COLO668 (cell line): ENCODE data around the gene TFDP3.

Experiments
- DNase-seq: peaks from one replicate; lab custom pipeline; 2025; ENCODE audit not compliant: unreplicated experiment; lab: John Stamatoyannopoulos, UW

Gene TFDP3, protein sequence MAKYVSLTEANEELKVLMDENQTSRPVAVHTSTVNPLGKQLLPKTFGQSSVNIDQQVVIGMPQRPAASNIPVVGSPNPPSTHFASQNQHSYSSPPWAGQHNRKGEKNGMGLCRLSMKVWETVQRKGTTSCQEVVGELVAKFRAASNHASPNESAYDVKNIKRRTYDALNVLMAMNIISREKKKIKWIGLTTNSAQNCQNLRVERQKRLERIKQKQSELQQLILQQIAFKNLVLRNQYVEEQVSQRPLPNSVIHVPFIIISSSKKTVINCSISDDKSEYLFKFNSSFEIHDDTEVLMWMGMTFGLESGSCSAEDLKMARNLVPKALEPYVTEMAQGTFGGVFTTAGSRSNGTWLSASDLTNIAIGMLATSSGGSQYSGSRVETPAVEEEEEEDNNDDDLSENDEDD

DNA sequence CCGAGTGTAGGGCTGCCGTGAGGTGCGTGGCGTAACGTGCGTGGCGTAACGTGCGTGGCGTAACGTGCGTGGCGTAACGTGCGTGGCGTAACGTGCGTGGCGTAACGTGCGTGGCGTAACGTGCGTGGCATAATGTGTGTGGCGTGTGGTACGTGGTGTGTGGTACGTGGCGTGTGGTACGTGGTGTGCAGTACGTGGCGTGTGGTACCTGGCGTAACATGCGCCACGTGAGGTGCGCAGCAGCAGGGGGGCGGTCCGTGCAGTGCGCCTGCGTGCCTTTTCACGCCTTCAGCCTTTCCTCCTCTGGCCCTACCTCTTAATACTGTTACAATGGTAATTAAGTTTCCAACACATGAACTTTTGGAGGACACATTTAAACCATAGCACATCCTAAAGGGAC lies at the start of gene TFDP3:
TFDP3 (minus strand) TSS at position 26 of the 400 bp plus-strand sequence. CDS start 95 bp downstream, outside the sequence.
- DNase-seq = no peak

DNA sequence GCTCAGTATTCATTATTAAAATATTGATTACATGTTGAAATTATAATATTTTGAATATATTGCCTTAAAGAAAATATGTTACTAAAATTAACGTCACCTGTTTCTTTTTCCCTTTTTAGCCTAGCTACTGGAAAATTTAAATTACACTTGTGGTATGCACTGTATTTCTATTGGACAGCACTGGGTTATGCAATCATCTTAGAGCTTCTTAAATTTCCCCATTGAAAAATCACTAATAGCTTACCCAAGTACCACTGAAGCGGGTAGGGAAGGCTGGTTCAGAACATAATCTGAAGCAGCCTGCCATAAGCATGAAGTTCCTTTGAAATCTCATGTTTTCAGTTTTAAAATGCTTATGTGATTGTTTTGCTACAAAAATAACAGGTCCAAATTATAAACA lies 49.5 kb upstream of the TFDP3 start:
- DNase-seq = no peak

DNA sequence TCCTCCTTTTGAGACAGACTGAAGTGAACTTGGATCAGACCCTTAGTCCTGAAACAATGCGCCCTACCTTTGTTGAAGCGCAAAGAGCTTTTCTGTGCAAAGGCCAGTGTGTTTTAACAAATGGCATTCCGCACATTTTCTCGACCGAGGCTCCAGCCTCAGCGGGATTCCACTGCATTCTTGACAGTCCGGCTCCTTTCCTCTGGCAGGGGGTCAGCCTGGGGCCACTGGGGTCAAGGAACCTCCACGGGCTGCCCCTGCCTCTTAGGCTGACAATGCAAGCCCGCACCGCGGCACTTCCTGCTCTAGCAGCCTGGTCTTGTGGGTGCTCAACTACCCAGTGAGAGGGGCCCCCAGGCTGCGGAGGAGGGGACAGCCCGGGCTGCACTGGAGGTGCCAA lies 47.2 kb upstream of the TFDP3 start:
- DNase-seq = no peak

DNA sequence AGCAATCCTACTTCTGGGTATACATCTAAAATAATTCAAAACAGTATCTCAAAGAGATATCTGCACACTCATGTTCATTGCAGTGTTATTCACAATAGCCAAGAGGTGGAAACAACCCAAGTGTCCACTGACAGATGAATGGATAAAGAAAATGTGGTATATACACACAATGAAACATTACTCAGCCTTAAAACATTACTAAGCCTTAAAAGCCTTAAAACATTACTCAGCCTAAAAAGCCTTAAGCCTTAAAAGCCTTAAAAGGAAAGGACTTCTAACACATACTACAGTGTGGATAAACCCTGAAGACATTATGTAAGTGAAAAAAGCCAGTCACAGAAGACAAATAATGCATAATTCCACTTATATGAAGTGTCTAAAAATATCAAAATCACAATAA lies 40.3 kb upstream of the TFDP3 start:
- DNase-seq = no peak

DNA sequence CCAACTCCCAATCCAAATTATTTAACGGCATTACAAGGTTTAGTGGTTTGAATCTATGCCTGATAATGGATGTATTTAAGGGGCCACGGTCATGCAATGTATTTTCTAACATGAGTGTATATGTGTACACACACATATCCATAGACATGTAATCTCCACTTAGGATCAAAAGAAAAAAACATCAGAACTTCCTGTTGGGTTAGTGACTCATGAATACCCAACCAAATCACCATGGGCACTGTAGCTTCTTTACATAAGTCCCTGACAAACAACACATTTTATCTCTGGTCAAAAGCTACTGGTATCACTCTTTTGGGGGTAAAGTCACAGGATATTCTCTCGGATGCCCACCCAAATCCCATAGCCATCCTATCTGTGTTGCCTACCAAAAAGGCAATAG lies 36.5 kb upstream of the TFDP3 start:
- DNase-seq = no peak

DNA sequence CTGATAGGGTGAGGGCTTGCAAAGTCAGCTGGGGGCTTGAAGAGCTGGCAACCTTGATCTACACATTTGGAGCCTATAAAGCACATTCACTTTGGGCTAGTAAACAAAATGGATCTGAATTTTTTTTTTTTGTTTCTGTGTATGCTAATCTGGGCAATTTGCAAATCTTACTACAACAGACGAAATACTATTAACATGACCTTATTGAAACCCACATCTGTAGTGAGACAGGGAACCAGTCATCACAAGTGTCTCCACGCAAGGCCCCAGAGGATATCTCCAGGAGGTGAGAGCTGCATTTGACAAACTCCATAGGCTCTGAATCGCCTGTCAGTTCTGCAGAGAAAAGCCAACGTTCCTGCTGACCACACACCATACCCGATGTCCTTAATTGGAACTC lies 33.0 kb upstream of the TFDP3 start:
- DNase-seq = no peak

DNA sequence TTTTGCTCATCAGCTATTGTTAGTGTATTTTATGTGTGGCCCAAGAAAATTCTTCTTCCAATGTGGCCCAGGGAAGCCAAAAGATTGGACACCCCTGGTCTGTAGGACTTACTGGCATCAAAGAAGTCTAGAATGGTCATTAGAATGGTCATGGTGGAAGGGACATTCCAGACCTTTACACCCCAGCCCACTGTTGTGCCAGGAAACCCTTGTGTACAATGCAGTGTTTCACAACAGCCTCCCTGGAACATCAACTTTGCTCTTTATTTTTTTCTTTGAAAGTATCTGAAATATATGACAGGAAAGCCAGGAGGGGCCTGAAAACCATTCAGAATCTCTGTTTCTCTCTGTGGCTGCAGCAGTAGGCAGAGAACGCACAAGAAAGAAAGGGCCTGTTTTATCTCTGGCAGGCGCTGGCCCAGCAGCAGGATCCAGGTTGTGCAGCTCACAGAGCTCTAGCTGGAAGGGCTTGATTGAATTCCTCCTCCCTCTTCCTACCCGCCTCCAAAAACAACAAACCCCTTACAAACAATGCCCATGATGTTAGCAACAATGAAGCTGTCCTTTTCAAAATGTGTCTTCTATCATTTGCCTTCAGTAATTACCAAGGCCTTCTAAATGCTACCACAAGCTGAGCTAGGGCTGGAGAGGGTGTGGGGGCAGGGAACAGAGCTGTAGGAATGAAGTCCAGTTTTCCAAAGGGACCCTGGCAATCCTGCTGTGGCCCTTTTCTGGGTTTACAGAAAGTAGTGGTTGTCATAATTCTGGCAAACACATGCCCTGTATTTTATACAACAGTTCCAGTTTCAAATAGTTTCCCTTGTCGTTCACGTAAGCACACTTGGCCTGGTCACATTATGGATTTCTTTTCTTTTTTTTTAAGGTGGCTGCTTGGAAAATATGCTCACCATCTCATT lies 32.3 kb upstream of the TFDP3 start:
- no peak for DNase-seq

DNA sequence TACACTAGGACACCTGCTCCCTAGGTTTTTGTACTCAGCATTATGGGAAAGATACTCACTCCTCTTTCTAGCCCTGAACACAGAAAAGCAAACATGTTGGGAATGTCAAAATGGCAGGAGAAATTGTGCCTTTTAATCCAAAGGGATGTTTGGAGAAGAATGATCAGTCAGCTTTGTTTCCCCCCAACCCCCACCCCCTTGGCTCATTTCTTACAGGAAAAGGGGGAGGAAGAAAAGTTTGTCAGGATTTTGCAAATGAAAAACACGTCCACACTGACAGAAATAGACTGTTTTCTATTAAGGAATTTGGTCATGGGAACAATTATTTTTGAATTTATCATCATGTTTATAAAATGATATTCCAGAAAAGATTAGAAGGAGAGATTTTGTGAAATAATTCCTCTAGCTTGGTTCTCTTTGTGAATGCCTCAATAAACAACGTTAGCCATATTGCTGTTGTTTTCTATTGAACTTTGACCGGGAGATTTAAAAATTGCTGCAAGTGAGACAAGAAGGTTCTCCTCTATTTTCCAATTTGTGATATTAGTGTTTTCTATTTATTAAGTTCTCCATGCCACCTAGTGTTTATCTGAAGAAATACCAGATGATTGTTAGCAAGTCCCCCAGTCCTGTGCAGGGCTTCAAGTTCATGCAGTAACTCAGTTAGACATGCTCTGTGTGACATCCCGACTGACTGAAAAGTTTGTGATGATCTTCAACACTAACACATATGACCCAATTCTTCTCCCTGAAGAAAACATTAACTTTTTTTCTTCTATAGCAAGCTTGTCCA lies 31.3 kb upstream of the TFDP3 start:
- DNase-seq = no peak

DNA sequence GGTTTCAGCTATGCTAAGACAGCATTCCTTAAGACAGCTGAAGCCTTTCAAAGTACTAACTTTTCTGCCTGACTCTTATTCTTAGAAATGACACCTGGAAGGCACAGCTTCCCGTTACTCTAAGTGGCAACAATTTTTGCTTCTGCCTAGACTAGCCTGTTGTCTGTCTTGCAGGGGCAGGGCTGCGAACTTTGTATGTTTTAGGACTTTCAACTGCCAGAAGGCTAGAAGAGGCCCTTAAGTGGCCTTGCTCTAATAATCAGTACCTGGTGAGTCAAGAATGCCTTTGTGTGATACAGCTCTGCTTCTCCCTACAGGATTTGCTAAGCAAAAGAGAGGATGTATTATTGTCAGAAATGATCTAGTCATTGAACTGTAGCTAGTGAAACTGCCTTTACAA lies 30.0 kb upstream of the TFDP3 start:
- DNase-seq = no peak

DNA sequence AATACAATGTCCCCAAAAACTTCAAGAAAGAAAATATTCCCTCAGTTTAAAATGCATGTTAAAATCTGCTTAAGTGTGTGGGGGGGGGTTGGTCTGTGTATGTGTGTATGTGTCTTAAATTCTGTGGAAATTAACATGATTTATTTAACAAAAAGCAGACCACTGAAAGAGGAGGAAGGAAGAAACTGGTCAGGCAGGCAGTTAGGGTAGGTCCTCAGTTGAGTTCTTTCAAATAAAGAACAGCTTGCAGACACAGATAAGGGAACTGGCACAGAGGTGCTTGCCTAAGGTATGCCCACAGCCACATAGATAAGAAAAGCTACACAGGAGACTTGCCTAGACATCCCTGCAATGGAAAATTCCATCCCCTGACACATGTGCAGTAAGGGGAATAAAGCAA lies 28.8 kb upstream of the TFDP3 start:
- DNase-seq = no peak

DNA sequence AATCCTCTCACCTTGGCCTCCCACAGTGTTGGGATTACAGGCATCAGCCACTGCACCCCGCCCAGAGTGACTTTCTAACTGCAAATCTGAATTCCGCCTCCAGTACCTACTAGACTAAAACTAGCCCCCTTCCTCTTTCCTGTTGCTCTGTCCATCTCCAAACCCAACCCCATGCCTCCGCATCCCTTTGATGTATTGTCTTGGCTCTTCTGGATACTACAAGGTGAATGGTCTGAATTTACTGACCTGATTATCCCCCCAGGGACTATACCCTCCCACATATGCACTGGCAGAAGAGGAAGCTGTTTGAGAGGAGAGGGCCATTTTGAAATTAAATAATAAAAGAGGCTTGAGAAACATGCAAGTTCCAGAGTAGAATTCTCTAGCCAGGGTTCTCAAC lies 17.7 kb upstream of the TFDP3 start:
- no peak for DNase-seq

DNA sequence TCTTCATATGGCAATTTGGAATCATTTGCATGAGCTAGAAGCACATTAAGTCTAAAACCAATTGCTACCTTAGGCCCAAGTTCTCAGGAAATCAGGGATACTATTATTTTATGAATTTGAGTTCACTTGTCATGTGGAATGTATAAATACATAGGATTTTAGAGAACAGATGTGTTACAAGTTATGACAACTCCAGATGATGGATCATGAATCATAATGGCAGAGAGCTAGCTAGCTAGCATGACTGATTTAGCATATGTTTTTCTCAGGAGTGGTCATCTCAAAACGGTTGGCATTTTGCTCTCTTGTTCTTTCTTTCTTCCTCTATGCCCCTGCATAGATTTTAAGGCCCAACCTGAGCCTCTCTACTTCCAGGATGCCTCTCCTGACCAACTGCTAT lies 14.2 kb upstream of the TFDP3 start:
- DNase-seq = no peak

DNA sequence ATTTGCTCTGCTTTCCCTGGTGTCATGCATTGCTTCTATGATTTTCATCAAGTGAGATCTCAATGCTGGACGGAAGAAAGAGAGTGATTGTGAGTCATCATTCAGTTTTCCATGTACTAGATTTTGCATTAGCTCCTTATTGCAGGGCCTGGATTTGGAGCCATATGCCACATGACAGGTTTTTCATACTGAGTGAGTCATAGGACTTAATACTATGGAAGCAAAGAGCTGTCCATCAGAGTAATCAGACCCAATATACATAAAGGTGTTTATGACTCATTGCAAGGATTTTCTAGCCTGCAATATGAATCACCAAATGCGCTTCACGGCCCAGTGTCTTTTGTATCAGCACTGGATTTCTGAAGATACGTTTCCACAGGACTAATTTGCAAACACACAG lies 11.2 kb upstream of the TFDP3 start:
- peak; percentile 12 for DNase-seq

DNA sequence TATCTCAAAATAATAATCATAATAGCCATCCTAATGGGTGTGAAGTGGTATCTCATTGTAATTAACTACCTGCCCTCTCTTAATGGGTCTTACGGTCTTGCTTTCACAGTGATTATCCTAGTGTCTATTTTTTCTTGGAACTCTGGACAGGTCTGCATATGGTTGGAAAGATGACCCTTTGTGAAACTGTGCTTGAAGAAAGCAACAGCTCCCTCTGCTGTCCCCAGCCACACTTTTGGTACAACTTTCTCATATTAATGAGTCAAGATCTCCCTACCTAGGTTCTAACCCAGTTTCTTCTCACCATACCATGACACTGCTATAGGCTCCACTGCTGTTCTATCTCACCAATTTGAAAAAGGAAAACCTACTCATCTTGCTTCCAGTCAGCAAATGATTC lies 2.4 kb downstream of the TFDP3 start:
- DNase-seq = peak; percentile 25

DNA sequence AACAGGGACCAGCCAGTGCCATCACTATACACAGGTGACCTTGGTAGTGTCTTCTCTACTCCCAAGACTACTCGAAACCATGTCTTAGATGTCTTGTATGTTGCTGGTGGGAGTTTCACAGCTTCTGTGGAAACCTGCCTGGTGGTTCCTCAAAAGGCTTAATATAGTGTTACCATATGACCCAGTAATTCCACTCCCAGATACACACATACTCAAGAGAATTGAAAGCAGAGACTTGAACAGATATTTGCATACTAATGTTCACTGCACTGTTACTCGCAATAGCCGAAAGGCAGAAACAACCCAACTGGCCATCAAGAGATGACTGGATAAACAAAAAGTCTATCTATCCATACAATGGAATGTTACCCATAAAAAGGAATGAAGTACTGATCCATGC lies 3.1 kb downstream of the TFDP3 start:
- no peak for DNase-seq

DNA sequence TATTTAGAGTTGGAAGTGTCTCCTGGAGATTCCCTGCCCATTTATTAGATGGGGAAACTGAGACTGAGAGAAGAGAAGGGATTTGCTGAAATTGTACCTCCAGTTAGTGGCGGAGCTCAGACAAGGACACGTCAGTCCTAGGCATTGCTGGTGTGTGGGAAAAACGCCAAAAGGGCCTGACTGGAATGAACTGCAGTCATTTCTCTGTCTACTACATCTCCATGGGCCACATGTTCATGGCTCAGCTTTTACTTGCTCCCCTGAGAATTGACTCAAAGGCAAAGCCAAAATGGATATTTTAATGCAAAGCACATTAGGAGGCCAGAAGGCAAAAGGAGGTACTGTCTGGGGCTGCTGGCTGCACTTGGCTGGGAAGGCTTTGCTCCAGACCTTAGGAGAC lies 3.9 kb downstream of the TFDP3 start:
- DNase-seq = no peak

DNA sequence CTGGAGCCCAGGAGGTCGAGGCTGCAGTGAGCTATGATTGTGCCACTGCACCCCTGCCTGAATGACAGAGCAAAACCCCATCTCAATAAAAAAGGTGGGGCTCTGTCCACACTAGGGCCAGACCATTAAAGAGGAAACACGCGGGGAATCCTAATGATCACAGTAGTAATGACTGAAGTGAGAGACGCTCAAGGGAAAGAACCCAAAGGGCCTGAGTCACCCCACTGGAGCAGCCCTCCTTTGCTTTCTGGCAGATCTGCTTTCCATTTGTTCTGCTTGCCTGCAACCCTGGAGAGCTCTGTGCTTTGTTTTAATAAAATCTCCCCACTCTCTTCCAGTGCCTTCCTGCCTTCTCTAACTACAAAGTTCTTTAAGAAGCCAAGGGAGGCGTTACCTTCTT lies 5.0 kb downstream of the TFDP3 start:
- no peak for DNase-seq

DNA sequence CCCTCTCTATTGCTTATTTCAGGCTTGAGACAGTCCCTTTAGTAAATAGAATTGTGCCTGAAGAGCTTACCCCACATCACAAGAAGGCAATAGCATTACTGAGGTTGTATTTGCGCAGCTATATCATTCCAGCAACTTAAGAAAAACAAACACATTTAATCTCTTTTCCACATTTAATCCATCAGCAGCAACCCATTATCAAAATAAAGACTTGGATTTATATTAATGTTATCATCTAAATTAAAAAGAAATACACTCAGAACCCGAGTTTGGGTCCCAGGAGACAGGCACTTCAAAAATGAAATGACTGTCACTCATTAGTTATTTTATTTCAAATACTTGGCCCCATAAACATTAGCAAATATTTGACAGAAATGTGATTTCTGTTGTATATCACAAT lies 10.4 kb downstream of the TFDP3 start:
- no peak for DNase-seq

DNA sequence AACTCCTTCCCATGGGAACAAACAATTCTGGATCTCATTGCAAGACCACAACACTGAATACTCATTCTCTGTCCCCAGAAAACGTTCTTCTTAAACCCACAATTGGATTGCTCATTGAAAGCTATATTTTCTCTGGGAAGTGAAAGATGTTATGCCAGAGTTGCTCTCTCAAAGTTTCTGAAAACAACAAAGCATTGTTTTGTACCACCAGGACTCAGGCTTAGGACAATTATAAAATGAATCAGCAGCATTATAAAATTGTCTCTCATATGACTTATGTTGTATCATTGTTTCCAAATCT lies 26.5 kb downstream of the TFDP3 start:
- DNase-seq = no peak

DNA sequence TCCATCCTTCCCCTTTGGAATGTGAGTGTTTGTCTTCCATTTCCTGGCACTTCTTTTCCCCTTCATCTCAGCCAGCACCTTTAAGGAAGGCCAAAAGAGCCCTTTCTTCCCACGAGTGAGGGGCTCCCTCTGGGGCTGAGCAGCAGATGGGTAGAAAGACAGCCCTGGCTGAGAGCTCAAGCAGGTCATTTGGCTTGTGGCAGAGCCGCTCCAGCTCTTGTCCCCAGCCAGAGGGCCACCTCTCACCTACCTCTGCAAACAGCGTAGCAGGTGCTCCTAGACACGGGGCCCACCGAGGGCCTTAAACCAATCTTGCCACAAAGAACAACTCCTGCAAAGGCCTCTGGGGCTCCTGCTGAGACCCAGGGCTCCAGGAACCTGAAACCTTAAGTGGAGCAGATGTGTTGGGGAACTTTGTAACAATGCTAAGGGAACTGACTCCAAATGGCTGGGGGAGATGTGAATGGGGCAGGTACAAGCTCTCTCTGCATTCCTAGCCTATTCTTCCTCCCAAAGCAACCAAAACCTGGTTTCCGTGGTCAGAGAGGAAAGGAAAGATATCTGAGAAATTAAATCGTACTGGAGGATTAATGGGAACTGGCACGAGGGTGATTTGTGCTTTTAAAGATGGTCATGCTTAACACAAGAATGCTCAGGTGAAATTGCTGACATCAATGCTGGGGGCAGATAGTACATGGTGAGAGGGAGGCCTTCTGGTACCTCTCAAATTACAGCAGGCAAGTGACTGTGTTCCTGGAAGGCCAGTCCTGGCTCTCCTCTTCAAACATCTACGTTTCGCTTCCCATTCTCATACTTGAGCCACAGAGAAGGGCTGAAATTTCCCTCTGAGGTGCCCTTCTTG lies 27.0 kb downstream of the TFDP3 start:
- DNase-seq = no peak

DNA sequence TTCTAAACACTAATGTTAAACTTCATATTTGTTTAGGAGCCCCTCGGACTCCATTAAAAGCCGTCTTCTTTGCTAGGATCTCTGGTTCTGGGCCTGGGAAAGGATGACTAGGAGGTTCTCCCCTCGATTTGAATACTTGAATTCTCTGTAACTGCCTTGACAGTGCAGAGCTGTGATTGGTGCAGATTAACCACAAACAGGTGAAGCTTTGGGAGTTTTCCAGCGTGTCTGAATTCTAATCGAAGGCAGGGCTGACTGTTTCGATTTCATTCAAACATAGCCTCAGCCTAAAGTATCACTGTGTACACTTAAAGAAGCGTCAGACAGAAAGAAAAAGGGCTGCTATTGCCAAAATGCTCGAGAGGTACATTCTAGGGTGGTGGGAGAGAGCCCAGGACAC lies 29.0 kb downstream of the TFDP3 start:
- DNase-seq = no peak
